GM18867 (cell line): Measurements from ENCODE around the gene SLC45A1.

Experiments
- ATAC-seq: cut with Tn5 transposase; IDR thresholded peaks from one replicate; pipeline ENCODE4 v1.9.1; 2021; ENCODE audit warnings: mild to moderate bottlenecking, moderate library complexity; ENCODE audit not compliant: unreplicated experiment

The SLC45A1 gene

DNA sequence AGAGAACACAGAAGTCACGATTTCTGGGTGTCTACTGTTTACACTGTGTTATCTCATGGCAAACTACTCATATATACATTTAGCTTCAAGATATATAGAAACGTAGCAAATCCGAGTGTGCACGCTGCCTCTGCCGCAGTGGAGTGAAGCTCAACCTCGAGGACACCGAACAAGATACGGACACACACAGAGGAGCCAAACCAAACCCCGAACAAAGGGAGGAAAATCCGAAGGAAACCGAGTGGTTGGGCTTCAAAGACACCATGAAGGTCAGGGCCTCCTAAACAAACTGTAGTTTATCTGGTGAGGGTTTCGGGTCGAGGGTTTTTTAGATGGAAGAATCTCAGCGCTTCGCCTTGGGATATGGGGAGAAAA is 34.5 kb downstream of the SLC45A1 start:
- no peak for ATAC-seq

DNA sequence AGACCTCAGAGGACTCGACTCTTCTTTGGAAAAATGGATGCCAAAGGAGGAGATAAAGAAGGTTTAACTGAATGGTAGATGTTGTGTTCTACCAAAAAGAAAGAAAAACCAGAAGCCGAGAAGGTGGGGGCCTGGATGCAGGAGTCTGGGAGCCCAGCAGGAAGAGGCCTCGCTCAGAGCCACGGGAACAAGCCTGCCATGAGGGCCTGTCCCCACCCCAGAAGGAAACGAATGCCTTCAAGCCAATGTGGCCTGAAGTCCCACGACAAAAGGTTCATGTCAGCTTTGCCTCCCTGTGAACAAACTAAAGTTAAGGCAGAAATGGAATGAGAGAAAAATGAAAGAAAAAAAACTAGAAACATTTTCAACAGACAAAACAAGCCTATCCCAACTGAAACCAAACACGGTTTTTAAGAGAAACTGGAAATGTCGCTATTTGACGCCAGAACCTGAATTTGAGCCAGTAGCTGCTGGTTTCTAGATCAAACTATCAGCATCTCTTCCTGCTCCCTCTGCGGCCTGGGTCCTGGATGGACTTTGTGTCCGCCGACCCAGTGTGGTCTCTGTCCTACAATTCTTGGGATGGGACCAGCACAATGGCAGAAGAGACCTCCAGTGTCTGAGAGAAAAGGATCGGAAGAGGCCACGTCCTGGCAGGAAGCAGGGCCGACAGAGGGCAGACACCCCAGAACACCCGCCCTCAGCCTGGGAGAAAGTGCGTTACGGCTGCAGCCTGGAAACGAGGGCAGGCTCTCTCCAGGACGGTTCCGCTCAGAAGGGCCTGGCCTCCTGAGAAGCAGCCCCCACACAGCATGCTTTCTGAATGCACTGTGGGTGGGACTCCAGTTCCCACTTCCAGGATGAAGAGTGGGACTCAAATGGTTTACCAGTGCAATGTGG is 35.2 kb downstream of the SLC45A1 start:
- no peak for ATAC-seq

- no peak for ATAC-seq
These were observed 36.1 kb downstream of the SLC45A1 start for GRCh38 chr1:8354038-8354437.

- ATAC-seq: no peak
These were observed 37.7 kb downstream of the SLC45A1 start for GRCh38 chr1:8355439-8356255.

- no peak for ATAC-seq
These were observed 38.6 kb downstream of the SLC45A1 start for GRCh38 chr1:8356256-8357209.

DNA sequence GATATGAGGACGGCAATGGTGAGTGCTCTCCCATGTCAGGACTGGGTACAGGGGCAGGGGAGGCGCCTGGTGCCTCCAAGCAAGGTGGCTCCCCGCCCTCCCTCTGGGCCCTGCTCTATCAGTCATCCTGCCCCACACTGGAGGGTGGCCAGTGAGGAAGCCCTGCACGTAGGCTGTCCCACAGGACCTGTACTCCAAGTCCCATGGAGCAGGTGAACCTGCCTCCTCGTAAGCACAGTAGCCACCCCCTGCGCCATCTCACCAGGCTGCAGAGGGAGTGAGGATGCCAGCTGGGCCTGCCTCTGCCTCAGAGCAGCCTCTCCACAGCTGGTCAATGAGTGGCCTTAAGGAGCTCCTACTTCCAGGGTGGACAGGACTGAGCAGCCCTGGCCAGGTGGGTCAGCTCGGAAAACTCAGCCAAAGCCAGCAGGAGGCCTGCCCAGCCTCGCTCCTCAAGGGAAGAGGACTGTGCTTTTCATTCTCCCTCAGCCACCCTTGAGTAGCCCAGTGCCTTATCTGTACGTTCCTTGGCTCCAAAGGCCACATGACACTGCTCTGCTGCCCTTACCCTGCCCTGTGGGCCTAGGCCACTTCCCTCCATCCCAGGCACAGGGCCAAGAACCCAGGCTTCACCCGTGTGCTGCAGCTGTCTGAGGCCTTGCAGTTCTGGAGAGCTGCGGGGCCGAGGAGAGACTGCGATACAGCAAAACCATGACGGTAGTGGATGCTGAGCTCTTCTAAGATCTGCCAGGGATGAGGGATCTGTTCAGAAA is 39.6 kb downstream of the SLC45A1 start:
- ATAC-seq: no peak

DNA sequence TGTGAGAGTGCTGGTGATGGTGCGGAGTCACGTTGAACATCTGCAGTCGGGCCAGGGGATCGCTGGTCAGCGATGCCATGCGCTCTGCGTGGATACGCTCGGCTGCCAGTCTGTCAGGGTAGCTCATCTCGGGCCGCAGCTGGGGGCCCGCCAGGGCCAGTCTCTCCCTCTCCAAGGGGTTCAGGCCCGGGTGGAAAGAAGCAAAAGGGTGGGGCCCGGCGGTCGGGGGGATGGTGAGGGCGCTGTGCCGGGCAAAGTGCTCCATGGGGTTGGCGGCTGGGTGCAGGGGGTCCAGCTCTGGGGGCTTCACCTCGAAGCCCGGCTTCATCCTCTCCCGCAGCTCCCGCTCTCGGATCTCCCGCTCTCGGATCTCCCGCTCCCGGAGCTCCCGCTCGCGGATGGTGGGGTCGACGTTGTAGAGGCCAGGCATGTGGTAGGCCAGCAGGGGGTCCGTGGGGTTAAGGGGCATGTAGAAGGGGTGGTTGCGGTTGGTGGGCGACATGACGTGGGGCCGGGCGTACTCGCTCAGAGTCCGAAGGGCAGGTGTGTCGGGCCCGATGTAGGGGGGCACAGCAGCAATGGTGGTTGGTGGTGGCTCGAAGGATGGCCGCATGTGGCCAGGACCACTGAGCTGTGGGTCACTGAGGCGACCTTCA is 40.5 kb downstream of the SLC45A1 start:
- ATAC-seq: no peak

GRCh38 chr1:8358897-8359616 is 41.1 kb downstream of the SLC45A1 start:
- no peak for ATAC-seq

DNA sequence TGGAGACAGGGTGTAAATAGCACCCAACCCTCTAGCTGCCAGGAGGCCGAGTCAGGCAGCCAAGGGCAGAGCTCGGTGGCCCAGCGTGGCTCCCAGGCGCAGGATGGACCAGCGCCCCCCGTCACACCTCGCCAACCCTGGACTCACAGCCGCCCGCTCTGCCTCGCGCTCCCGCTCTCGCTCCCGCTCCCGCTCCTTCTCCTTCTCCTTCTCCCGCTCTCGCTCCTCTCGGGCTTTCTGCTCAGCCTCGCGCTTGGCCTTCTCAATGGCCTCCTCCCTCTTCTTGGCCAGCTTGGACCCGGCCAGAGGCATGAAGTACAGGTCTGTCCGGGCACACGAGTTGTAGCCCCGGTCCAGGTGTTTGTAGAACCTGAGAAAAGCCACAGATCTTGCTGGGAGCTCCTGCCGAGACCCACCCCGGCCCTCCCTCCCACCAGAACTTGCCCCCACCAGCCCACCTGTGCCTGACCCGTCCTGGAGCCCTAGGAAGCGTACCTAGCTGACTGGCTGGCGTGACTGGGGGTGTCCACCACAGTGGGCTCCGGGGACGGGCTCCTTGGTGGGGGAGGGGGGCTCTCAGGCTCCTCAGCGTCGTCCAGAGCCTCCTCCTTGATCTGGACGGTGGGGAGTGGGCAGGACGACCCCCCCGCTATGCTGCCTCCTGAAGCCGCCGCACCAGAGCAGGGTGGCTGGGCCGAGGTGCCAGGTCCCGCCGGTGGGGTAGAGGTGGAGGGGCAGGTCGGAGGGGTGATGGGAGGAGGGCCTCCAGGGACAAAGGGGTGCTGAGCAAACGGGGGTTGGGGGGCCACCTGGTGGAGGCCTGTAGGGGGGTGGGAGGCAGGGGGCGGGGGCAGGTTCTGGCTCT is 41.9 kb downstream of the SLC45A1 start:
- ATAC-seq: no peak

GRCh38 chr1:8360493-8361197 is 42.7 kb downstream of the SLC45A1 start:
- ATAC-seq: no peak

GRCh38 chr1:8361198-8361849 is 43.4 kb downstream of the SLC45A1 start:
- no peak for ATAC-seq

DNA sequence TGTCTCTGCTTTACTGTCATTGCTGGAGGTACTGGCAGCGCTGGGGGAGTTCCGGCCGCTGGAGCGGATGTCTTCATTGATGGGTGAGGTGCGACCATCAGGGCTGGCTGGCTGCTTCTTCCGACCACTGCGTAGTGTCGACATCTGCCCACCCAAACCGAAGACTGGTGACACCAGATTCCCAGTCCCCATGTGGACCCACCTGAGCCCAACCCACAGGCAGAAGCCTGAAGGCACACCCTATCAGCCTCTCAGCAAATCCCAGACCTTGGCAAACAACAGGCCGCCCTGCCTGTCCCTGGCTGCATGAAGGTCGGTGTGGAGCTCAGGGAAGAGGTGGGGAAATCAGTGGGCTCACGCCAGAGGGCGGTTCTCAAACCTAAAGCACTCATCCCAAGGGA is 44.8 kb downstream of the SLC45A1 start:
- ATAC-seq: no peak

- ATAC-seq: no peak
These were observed 45.4 kb downstream of the SLC45A1 start for GRCh38 chr1:8363186-8363766.

DNA sequence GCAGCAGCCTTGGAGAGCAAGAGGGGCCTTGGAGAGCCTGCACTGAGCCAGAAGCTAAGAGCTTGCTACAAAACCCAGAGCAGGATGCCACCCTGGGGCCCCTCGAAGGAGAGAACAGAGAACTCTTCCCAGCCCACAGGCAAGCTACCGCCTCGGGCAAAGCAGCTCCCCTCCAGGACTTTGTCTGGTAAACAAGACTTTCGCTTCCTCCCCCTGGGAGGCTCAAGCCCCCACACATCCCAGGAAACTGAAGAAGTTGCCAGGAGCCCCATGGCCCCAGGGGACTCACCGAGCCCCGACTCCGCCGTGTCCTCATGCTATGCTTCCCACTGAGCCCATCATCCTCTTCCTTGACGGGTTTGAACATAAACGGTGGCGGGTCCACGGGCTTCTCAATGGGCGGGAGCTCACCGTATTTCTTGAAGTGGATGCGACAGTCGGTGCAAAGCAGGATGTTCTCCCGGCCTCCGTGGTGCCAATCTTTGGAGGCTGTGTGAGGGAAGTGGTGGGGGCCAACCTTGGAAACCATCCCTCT is 45.9 kb downstream of the SLC45A1 start:
- no peak for ATAC-seq

DNA sequence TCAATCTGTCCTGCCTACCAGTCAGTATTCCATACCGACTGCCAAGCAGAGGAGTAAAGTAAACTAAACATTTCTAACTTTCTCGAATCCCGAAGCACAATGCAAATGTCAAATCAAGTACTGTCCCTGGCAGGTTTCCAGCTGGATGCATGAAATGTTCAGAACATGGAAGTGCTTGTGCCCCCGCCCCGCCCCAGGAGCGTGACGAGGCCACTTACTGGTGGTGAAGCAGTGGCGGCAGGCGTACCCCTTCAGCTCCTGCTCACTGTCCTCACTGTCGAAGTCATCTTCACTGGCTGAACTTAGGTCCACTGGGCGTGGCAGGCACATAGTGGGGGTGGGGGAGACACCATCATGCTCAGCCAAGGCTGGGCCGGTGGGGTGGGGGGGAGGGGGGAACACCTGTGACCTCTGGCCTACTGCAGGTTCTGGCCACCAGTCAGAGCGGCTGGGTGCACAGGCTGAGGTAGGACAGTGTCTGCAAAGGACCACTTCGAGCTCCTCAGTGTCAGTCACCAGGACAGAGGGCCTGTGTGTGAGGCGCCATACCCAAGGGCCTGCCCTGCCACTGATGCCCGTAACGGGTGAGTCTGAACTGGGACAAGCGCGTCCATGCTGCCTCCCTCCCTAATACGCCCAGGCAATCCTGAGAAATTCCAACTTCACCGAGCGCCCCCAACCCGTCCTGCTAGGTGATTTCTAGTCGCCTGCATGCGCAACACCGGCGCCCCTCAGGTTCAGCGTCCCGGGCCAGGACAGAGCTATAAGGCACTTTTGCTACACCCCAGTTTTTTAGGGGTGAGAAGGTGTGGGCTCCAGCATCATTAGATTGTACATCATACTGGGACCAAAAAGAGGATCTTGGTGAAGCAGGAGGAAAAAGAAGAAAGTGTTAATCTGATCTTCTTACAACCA is 46.9 kb downstream of the SLC45A1 start:
- no peak for ATAC-seq
